Adrenal gland (tissue), 5 donors: ENCODE measurements around the gene MTCH1.

Experiments used
- CTCF ChIP-seq, 6 experiments: fragments of 450-650 bp in 4 of 6; fragments of 200-600 bp in 2 of 6; sonication (generic) in 1 of 6; IDR thresholded peaks; 1 replicate in 5 of 6; 2 replicates in 1 of 6; pipeline versions ENCODE4 v1.5.1 to v1.8.0; 2016 to 2021; ENCODE audit warnings: antibody characterized with exemption in 6 of 6, mild to moderate bottlenecking in 2 of 6, moderate library complexity in 1 of 6
- POLR2A ChIP-seq, 2 donors: fragments of 450-650 bp; IDR thresholded peaks; one replicate each; pipeline ENCODE4 v1.6.1; 2017; ENCODE audit warnings: antibody characterized with exemption in 2 of 2, mild to moderate bottlenecking in 2 of 2, moderate library complexity in 1 of 2
- donor health status: DM: no; HTN: no; CAD: no.

GRCh38 chr6:36920546-36920945 lies 65.5 kb downstream of the MTCH1 start:
- TF ChIP-seq CTCF (IDR thresholded peaks at IDR 0.05), result no peak
- TF ChIP-seq POLR2A (IDR thresholded peaks at IDR 0.05), result no peak
